PFSK-1 (cell line): Measurements from ENCODE around the gene RPTOR.

Experiments
- FOXP2 ChIP-seq: optimal IDR thresholded peaks from 2 replicates; pipeline ENCODE3; 2011; ENCODE audit warnings: borderline replicate concordance, control low read depth, inconsistent platforms; ENCODE audit not compliant: insufficient read depth; ENCODE audit errors: extremely low read length, extremely low read depth
- POLR2AphosphoS5 ChIP-seq: IDR thresholded peaks from 2 replicates; pipeline ENCODE4 v1.6.1; 2012; ENCODE audit warnings: low read depth, mild to moderate bottlenecking, control low read depth, low read length, moderate library complexity
- REST ChIP-seq, 2 experiments: IDR thresholded peaks; 2 replicates each; pipeline versions ENCODE4 v1.6.1 to v1.8.0; 2011 to 2012; ENCODE audit warnings: low read depth in 2 of 2, low read length in 2 of 2, control low read depth in 1 of 2, inconsistent platforms in 1 of 2, mild to moderate bottlenecking in 1 of 2, moderate library complexity in 1 of 2; ENCODE audit not compliant: insufficient read depth in 1 of 2
- SIN3A ChIP-seq: IDR thresholded peaks from 2 replicates; pipeline ENCODE4 v1.6.1; 2012; ENCODE audit warnings: mild to moderate bottlenecking, low read length, moderate library complexity, borderline replicate concordance; ENCODE audit not compliant: insufficient read depth
- TAF1 ChIP-seq: IDR thresholded peaks from 2 replicates; pipeline ENCODE4 v1.6.1; 2012; ENCODE audit warnings: low read length, control low read depth, borderline replicate concordance; ENCODE audit not compliant: insufficient read depth

- TF ChIP-seq REST (IDR thresholded peaks at IDR 0.05; ENCODE audit: insufficient read depth in 1 of 2, low read depth in 2 of 2, low read length in 2 of 2) (no peak), POLR2AphosphoS5 (no peak), TAF1 (no peak), SIN3A (no peak), FOXP2 (no peak)
Observed at GRCh38 chr17:80552523-80552922, 7.9 kb downstream of the RPTOR start.
